Liver (tissue), 9 donors: ENCODE data around the gene KRT1. TPM values are rescaled to one million over a fixed set of nuclear protein-coding genes. Genes with fewer than 3 reads are reported as not detected.
"Not testable (repeated sequence)": the region's sequence is repeated elsewhere in the genome, so short reads cannot be mapped to it uniquely, and the experiment has no call there.

ENCODE experiments used
- DNase-seq: peaks from one replicate; pipeline ENCODE4 v3.0.0-alpha.2; 2017; ENCODE audit warnings: low spot score
- H3K27ac ChIP-seq, 2 donors: one replicate each; pipeline ENCODE4 v1.7.0; 2013; ENCODE audit warnings: inconsistent platforms in 2 of 2, low read length in 2 of 2, control low read depth in 1 of 2, low read depth in 1 of 2, mild to moderate bottlenecking in 1 of 2
- H3K27me3 ChIP-seq, 4 donors: one replicate each; pipeline versions ENCODE4 v1.6.1 to v1.7.0; 2013; ENCODE audit warnings: low read length in 3 of 4, inconsistent platforms in 1 of 4, mild to moderate bottlenecking in 1 of 4, moderate library complexity in 1 of 4; ENCODE audit not compliant: control insufficient read depth in 4 of 4, insufficient read depth in 4 of 4
- H3K36me3 ChIP-seq, 4 donors: one replicate each; pipeline versions ENCODE4 v1.6.1 to v1.7.0; 2013; ENCODE audit warnings: low read length in 3 of 4, mild to moderate bottlenecking in 3 of 4, low read depth in 1 of 4, moderate library complexity in 1 of 4; ENCODE audit not compliant: control insufficient read depth in 4 of 4, insufficient read depth in 3 of 4
- H3K4me1 ChIP-seq, 4 donors: one replicate each; pipeline versions ENCODE4 v1.6.1 to v1.7.0; 2013; ENCODE audit warnings: low read length in 3 of 4, mild to moderate bottlenecking in 3 of 4, moderate library complexity in 1 of 4; ENCODE audit not compliant: control insufficient read depth in 4 of 4, insufficient read depth in 4 of 4
- H3K4me3 ChIP-seq, 3 donors: one replicate each; pipeline versions ENCODE4 v1.6.1 to v1.7.0; 2013; ENCODE audit warnings: low read length in 3 of 3, control low read depth in 1 of 3, low read depth in 1 of 3, mild to moderate bottlenecking in 1 of 3
- H3K9ac ChIP-seq, 2 donors: one replicate each; pipeline ENCODE4 v1.7.0; 2013; ENCODE audit warnings: low read length in 2 of 2, mild to moderate bottlenecking in 2 of 2, moderate library complexity in 2 of 2, control low read depth in 1 of 2, low read depth in 1 of 2
- H3K9me3 ChIP-seq, 4 donors: one replicate each; pipeline versions ENCODE4 v1.6.1 to v1.7.0; 2013; ENCODE audit warnings: low read length in 3 of 4; ENCODE audit not compliant: control insufficient read depth in 4 of 4
- EGR1 ChIP-seq, 2 donors: IDR thresholded peaks; 2 replicates each; pipeline ENCODE4 v1.6.1; 2016 to 2018; ENCODE audit warnings: antibody characterized with exemption in 2 of 2, low read depth in 2 of 2
- FOXA1 ChIP-seq: IDR thresholded peaks from 2 replicates; pipeline ENCODE4 v1.6.1; 2016; ENCODE audit warnings: antibody characterized with exemption
- FOXA2 ChIP-seq: IDR thresholded peaks from 2 replicates; pipeline ENCODE4 v1.6.1; 2016; ENCODE audit warnings: antibody characterized with exemption
- GABPA ChIP-seq, 2 donors: IDR thresholded peaks in 1 of 2; conservative IDR thresholded peaks in 1 of 2; 2 replicates each; pipeline ENCODE4 v1.6.1; 2016; ENCODE audit warnings: antibody characterized with exemption in 2 of 2, mild to moderate bottlenecking in 1 of 2, moderate library complexity in 1 of 2
- HNF4A ChIP-seq, 2 donors: conservative IDR thresholded peaks; 2 replicates each; pipeline ENCODE4 v1.6.1; 2016; ENCODE audit warnings: antibody characterized with exemption in 2 of 2, mild to moderate bottlenecking in 2 of 2
- HNF4G ChIP-seq: IDR thresholded peaks from 2 replicates; pipeline ENCODE4 v1.6.1; 2016; ENCODE audit warnings: antibody characterized with exemption
- JUND ChIP-seq, 2 donors: IDR thresholded peaks; 2 replicates each; pipeline ENCODE4 v1.6.1; 2016; ENCODE audit warnings: antibody characterized with exemption in 2 of 2
- NR2F2 ChIP-seq: IDR thresholded peaks from 2 replicates; pipeline ENCODE4 v1.6.1; 2016; ENCODE audit warnings: antibody characterized with exemption
- RXRA ChIP-seq, 2 donors: IDR thresholded peaks; 2 replicates each; pipeline ENCODE4 v1.6.1; 2017 to 2018; ENCODE audit warnings: antibody characterized with exemption in 2 of 2, mild to moderate bottlenecking in 1 of 2
- SP1 ChIP-seq: IDR thresholded peaks from 2 replicates; pipeline ENCODE4 v1.6.1; 2018; ENCODE audit warnings: antibody characterized with exemption, mild to moderate bottlenecking
- TAF1 ChIP-seq: conservative IDR thresholded peaks from 2 replicates; pipeline ENCODE4 v1.6.1; 2016; ENCODE audit warnings: antibody characterized with exemption, mild to moderate bottlenecking
- YY1 ChIP-seq: IDR thresholded peaks from 2 replicates; pipeline ENCODE4 v1.6.1; 2016; ENCODE audit warnings: antibody characterized with exemption, mild to moderate bottlenecking
- WGBS: extraction: QIAGEN DNeasy Blood & Tissue Kit; methylation state at CpG from one replicate; pipeline ENCODE4 v1.1.7; 2013; 5-methylcytosine and 5-hydroxymethylcytosine counted together
- polyA plus RNA-seq, 2 donors: library from polyadenylated mRNA; stranded (reverse) in 1 of 2; unstranded in 1 of 2; fragments of 200-250 nt in 1 of 2; fragments of >200 nt in 1 of 2; fragmentation: Nextera tagmentation in 1 of 2; extraction: Ambion mirVana in 1 of 2; gene quantifications; one replicate each; pipeline versions ENCODE4 v1.2.1 to v1.2.3, GENCODE V29; 2013 to 2015
- total RNA-seq, 2 donors: library from RNA; depleted of rRNA; stranded (reverse); fragments of >200 nt; gene quantifications; one replicate each; pipeline ENCODE4 v1.2.3, GENCODE V29; 2014
- TF ChIP-seq, protein P1 (sequence below): IDR thresholded peaks from 2 replicates; pipeline ENCODE4 v1.6.1; 2016; ENCODE audit warnings: antibody characterized with exemption
- TF ChIP-seq, protein P2 (sequence below): fragments of 150-350 bp; IDR thresholded peaks from 2 replicates; pipeline ENCODE4 v1.5.1; 2017; ENCODE audit warnings: improper control_type of control experiment, low read depth, low read length; ENCODE audit not compliant: missing input control
- TF ChIP-seq, protein P3 (sequence below): IDR thresholded peaks from 2 replicates; pipeline ENCODE4 v1.6.1; 2016; ENCODE audit warnings: antibody characterized with exemption, mild to moderate bottlenecking
- donor health status: healthy.
- donor health status: healthy.
- donor health status: healthy.
- donor health status: healthy.
- donor health status: healthy.

The KRT1 gene
- total and polyA plus RNA-seq, 4 donors = 0.14 to 2.7 TPM; not detected in 2

DNA sequence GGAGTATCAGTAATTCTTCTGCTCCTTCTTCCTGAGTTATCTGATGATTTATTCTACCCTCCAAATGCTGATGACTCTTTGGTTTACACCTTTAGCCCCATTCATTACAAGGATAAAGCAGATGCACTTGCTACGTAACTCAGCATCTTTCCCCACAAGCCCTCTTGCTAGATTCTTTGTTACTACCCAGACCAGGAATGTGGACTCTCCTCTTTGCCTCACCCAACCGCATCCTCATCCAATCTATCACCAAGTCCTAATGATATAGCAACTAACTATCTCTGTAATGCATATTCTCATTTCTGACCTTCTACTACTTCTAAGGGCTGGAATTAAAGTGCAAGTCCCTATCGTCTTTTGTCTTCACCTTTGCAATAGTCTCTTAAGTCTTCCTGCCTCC lies 9.2 kb downstream of the KRT1 start (continued):
- TF ChIP-seq, protein P1, sequence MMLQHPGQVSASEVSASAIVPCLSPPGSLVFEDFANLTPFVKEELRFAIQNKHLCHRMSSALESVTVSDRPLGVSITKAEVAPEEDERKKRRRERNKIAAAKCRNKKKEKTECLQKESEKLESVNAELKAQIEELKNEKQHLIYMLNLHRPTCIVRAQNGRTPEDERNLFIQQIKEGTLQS = no peak
- TF ChIP-seq JUND (IDR thresholded peaks at IDR 0.05) = no peak
- no peak for TF ChIP-seq TAF1
- TF ChIP-seq YY1 = no peak
- TF ChIP-seq EGR1 (IDR thresholded peaks at IDR 0.05; ENCODE audit: low read depth in 2 of 2) = no peak

DNA sequence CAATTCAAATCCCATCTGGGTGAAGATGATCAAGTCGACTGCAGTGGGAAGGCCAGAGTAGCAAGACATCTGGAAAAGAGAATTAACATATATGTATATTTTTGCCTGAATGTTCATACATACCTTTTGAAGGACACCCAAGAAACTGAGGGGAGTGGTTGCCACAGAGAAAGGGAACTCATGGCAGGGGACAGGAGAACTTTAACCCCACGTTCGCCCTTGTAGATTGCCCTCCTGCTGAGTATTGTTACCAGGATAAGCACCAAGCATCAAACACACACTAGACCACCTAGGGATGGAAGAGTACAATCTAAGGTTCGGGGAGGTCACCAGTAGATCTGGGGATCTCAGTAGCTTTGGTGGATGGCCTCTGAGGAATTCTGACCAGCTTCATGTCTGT lies 9.7 kb downstream of the KRT1 start:
- no peak for TF ChIP-seq GABPA (IDR thresholded peaks at IDR 0.05 in 1 of 2, conservative IDR thresholded peaks at IDR 0.05 in 1 of 2)
- no peak for TF ChIP-seq HNF4G
- TF ChIP-seq NR2F2 = no peak
- TF ChIP-seq TAF1 = no peak
- TF ChIP-seq FOXA2 = no peak
- TF ChIP-seq, protein P2, sequence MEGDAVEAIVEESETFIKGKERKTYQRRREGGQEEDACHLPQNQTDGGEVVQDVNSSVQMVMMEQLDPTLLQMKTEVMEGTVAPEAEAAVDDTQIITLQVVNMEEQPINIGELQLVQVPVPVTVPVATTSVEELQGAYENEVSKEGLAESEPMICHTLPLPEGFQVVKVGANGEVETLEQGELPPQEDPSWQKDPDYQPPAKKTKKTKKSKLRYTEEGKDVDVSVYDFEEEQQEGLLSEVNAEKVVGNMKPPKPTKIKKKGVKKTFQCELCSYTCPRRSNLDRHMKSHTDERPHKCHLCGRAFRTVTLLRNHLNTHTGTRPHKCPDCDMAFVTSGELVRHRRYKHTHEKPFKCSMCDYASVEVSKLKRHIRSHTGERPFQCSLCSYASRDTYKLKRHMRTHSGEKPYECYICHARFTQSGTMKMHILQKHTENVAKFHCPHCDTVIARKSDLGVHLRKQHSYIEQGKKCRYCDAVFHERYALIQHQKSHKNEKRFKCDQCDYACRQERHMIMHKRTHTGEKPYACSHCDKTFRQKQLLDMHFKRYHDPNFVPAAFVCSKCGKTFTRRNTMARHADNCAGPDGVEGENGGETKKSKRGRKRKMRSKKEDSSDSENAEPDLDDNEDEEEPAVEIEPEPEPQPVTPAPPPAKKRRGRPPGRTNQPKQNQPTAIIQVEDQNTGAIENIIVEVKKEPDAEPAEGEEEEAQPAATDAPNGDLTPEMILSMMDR = no peak
- TF ChIP-seq RXRA (IDR thresholded peaks at IDR 0.05) = no peak
- TF ChIP-seq HNF4A (conservative IDR thresholded peaks at IDR 0.05) = no peak
- Histone ChIP-seq H3K9ac (no peak overlapping the region), H3K4me3 (no peak overlapping the region), H3K27ac (no peak overlapping the region), H3K9me3 (no peaks in the 10 kb centered on the region), H3K4me1 (no peaks in the 10 kb centered on the region), H3K27me3 (peaks cover 0 to 8% (median 0%) of the 10 kb centered on the region in 4 donors), H3K36me3 (no peaks in the 10 kb centered on the region)
- DNase-seq = no peak
- WGBS = 69% methylated on average over 4 of the region's 4 CpGs

DNA sequence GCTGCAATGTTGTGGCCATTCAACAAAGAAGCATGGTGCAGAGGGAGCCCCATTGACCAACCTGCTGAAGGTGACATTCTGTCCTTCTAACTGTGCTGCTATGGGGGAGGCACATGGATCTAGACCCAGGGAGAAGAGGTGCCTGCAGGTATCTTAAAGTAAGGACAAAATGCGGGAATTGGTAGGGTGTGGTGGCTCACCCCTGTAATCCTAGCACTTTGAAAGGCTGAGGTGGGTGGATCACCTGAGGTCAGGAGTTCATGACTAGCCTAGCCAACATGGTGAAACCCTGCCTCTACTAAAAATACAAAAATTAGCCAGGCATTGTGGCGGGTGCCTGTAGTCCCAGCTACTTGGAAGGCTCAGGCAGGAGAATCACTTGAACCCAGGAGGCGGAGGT lies 10.3 kb downstream of the KRT1 start:
- not testable (repeated sequence) for H3K9ac ChIP-seq, H3K4me3 ChIP-seq, H3K36me3 ChIP-seq, H3K27ac ChIP-seq, H3K27me3 ChIP-seq, H3K4me1 ChIP-seq, H3K9me3 ChIP-seq, DNase-seq
- 81% methylated on average over 3 of the region's 3 CpGs for WGBS

DNA sequence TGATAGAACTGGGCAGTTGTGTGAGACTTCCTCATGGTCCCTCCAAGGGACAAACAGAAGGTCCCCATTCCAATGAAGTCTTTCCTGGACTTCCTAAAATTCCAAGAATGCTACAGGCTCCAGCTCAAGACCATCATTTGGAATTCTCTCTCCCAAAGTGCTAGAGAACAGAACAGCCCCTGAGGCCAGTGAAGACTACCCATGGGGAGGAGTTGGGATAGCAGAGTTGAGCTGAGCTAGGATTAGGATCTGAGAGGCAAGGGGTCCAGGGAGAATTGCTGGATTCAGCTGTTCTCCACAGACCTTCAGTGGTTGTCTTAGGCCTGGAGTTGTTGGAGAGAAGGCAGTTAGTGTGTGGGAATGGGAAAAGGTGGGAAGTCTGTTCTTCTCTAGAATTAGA lies 10.8 kb downstream of the KRT1 start:
- H3K4me3 ChIP-seq = no peak overlapping the region
- H3K36me3 ChIP-seq = no peaks in the 10 kb centered on the region
- peaks cover 0 to 8% (median 0%) of the 10 kb centered on the region in 4 donors for H3K27me3 ChIP-seq
- no peak overlapping the region for H3K27ac ChIP-seq
- no peak for DNase-seq
- H3K9ac ChIP-seq = no peak overlapping the region
- H3K4me1 ChIP-seq = no peaks in the 10 kb centered on the region
- H3K9me3 ChIP-seq = no peaks in the 10 kb centered on the region
- no peak for TF ChIP-seq RXRA (IDR thresholded peaks at IDR 0.05)
- no peak for TF ChIP-seq TAF1
- TF ChIP-seq SP1 = no peak
- no peak for TF ChIP-seq FOXA1
- TF ChIP-seq, protein P3, sequence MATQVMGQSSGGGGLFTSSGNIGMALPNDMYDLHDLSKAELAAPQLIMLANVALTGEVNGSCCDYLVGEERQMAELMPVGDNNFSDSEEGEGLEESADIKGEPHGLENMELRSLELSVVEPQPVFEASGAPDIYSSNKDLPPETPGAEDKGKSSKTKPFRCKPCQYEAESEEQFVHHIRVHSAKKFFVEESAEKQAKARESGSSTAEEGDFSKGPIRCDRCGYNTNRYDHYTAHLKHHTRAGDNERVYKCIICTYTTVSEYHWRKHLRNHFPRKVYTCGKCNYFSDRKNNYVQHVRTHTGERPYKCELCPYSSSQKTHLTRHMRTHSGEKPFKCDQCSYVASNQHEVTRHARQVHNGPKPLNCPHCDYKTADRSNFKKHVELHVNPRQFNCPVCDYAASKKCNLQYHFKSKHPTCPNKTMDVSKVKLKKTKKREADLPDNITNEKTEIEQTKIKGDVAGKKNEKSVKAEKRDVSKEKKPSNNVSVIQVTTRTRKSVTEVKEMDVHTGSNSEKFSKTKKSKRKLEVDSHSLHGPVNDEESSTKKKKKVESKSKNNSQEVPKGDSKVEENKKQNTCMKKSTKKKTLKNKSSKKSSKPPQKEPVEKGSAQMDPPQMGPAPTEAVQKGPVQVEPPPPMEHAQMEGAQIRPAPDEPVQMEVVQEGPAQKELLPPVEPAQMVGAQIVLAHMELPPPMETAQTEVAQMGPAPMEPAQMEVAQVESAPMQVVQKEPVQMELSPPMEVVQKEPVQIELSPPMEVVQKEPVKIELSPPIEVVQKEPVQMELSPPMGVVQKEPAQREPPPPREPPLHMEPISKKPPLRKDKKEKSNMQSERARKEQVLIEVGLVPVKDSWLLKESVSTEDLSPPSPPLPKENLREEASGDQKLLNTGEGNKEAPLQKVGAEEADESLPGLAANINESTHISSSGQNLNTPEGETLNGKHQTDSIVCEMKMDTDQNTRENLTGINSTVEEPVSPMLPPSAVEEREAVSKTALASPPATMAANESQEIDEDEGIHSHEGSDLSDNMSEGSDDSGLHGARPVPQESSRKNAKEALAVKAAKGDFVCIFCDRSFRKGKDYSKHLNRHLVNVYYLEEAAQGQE = no peak
- TF ChIP-seq, protein P2 = no peak
- TF ChIP-seq NR2F2 = no peak
- TF ChIP-seq, protein P1 = no peak
- no peak for TF ChIP-seq GABPA (IDR thresholded peaks at IDR 0.05 in 1 of 2, conservative IDR thresholded peaks at IDR 0.05 in 1 of 2)
